Rectal smooth muscle tissue (tissue), 1 donor: ENCODE measurements around the gene PEX14.

Source experiments
- H3K27ac ChIP-seq: one replicate; pipeline ENCODE4 v1.7.0; 2013; ENCODE audit warnings: low read depth, low read length, inconsistent platforms
- H3K27me3 ChIP-seq: one replicate; pipeline ENCODE4 v1.7.0; 2013; ENCODE audit warnings: low read length; ENCODE audit not compliant: control insufficient read depth, insufficient read depth
- H3K36me3 ChIP-seq: one replicate; pipeline ENCODE4 v1.7.0; 2013; ENCODE audit warnings: low read length; ENCODE audit not compliant: control insufficient read depth, insufficient read depth
- H3K4me1 ChIP-seq: one replicate; pipeline ENCODE4 v1.7.0; 2013; ENCODE audit warnings: low read length; ENCODE audit not compliant: control insufficient read depth, insufficient read depth
- H3K4me3 ChIP-seq: one replicate; pipeline ENCODE4 v1.7.0; 2013; ENCODE audit warnings: low read length
- H3K9ac ChIP-seq: one replicate; pipeline ENCODE4 v1.7.0; 2013; ENCODE audit warnings: low read length

PEX14 gene

DNA sequence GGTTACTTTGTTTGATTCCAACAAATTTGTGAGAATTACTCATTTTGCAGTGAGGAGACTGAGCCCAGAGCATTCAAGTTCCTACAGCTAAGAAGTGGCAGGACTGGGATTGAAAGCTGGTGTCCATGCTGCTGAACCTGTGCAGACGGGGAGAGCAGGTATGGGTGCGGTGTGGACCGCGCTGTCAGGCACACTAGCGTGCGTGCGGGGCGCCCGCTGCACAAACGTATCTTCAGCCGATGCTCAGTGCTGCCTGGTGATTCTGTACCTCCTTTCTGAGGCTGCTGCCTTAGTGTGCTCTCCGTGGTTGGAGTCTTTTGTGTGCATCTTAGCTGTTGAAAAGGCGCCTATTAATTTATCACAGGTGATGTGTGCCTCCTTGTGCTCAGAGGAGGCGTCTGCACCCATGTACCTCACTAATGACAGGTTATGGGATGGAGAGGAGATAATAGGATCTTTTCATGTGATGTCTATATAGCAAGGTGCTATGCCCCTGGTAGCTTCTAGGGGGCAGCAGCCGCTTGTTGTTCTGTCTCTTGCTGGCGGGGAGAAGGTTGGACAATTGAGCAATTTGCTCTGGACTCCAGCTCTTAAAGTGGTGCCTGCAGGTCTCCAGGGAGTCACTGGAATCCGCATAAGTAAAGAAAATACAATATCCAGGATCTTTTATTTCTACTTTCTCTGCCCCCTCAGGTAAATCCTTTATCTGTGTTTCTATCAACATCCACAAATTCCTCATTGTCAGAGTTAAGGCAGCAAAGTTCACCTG lies 32.5 kb downstream of the PEX14 start:
- H3K36me3 ChIP-seq: no peaks in the 10 kb centered on the region
- H3K27me3 ChIP-seq: no peaks in the 10 kb centered on the region
- H3K4me1 ChIP-seq: peaks cover 6% of the 10 kb centered on the region
- H3K4me3 ChIP-seq: no peak overlapping the region
- H3K27ac ChIP-seq: no peak overlapping the region
- H3K9ac ChIP-seq: no peak overlapping the region

GRCh38 chr1:10508511-10508951 lies 33.8 kb downstream of the PEX14 start:
- Histone ChIP-seq H3K4me3 (no peak overlapping the region), H3K27me3 (no peaks in the 10 kb centered on the region), H3K9ac (no peak overlapping the region), H3K4me1 (peaks cover 9% of the 10 kb centered on the region), H3K27ac (no peak overlapping the region), H3K36me3 (no peaks in the 10 kb centered on the region)

DNA sequence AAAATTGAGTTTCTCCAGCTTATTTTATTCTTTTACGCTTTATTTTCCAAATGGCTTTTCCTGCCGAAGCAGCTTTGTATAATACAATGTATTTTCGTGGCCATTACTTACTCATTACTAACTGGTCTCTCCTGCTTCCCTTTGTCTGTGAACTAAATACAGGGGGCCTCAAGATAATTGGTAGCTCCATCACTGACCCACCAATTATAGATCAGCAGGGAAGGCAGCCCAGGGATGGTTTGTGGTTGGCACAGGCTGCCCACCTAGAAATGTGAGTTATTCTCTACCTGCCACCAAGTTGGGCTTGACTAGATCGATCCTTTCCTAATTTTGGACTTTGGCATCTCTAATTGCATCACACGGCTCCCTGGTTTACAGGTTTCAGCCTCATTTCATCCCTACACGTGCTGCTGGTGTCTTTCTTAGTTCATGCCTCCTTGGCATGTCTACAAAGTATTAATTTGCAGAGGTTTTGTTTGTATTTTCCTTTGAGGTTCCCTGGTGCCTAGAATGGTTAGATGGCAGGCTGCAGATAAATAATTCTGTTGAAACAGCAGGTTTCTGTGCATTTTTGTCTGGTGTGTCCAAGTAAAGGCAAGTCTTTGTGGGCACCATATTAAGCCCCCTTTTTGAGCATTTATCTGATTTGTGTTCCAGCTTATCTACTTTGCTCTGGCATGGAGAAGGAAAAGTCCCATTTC lies 35.2 kb downstream of the PEX14 start:
- H3K4me1 ChIP-seq: peaks cover 10% of the 10 kb centered on the region
- no peaks in the 10 kb centered on the region for H3K36me3 ChIP-seq
- H3K4me3 ChIP-seq: no peak overlapping the region
- no peak overlapping the region for H3K27ac ChIP-seq
- H3K27me3 ChIP-seq: no peaks in the 10 kb centered on the region
- H3K9ac ChIP-seq: no peak overlapping the region

DNA sequence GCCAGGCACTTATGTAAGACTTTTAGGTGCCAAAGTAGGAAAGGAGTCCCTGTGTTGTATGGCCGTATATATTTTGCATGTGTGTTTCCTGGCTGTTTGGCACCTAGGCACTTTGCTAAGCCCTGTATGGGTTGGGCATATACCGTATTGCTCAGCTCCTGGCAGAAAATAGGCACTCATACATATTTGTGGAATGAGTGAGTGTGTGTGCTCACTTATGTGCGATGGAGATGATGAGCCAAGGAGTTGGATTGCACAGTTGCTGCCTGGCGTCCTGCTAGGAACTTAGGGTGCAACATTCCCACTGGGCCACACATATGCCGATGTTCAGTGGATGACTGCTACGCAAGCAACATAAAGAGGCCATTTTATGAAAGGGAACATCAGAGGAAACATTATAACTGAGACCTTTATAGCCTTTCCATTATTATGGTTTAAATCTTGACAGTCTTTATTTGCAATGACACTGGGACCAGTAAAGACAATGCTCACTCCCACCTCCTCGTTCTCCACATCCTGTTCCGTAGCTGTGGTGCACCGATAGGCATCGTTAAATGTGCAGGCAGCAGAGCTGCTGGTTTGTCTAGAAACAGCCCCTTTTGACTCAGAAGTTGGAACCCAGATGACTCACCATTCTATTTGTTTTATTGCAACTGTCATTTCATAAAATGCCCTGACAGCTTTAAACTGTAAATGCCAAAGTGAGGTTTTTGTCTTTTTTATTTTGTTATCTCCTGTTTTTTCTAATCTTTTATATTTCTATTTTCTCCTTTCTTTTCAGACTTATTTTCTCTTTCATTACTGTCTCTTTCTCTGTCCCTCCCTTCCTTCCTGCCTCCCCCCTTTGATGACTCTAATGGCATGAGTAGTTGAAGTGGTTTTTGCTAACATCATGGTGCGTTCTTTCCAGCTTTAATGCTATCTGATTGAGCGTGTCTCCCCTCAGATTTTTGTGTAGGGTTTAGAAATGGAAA lies 36.1 kb downstream of the PEX14 start:
- Histone ChIP-seq H3K4me3 (peak overlapping the region; percentile 11), H3K27ac (no peak overlapping the region), H3K36me3 (no peaks in the 10 kb centered on the region), H3K9ac (no peak overlapping the region), H3K4me1 (peaks cover 10% of the 10 kb centered on the region), H3K27me3 (no peaks in the 10 kb centered on the region)

- H3K4me1 ChIP-seq: peaks cover 10% of the 10 kb centered on the region
These were observed 36.7 kb downstream of the PEX14 start for GRCh38 chr1:10511494-10511885.

DNA sequence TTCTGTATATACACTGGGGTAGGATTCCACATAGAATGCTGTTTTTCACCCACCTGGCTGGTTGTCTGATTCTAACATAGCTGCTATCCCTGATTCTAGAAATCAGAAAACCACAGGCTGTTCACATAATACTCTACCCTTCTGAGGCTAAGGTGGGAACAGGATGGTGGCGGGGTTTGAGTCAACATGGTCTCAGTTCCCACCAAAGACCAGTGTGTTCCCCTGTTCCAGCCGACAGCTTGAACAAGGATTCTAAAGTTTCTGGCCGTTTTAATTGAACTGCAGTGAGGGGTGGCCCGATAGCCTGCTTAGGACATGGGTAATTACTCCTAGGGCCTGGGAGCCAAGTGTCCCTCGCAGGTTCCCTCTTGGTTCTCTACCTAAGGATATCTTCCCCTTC lies 38.4 kb downstream of the PEX14 start:
- H3K27me3 ChIP-seq: no peaks in the 10 kb centered on the region
- peaks cover 10% of the 10 kb centered on the region for H3K4me1 ChIP-seq
- no peak overlapping the region for H3K4me3 ChIP-seq
- H3K27ac ChIP-seq: no peak overlapping the region
- H3K9ac ChIP-seq: no peak overlapping the region
- no peaks in the 10 kb centered on the region for H3K36me3 ChIP-seq

More at GRCh38 chr1:10511494-10511885, 36.7 kb downstream of the PEX14 start:
- no peak overlapping the region for H3K27ac ChIP-seq
- H3K36me3 ChIP-seq: no peaks in the 10 kb centered on the region
- no peaks in the 10 kb centered on the region for H3K27me3 ChIP-seq
- H3K9ac ChIP-seq: no peak overlapping the region
- H3K4me3 ChIP-seq: no peak overlapping the region

DNA sequence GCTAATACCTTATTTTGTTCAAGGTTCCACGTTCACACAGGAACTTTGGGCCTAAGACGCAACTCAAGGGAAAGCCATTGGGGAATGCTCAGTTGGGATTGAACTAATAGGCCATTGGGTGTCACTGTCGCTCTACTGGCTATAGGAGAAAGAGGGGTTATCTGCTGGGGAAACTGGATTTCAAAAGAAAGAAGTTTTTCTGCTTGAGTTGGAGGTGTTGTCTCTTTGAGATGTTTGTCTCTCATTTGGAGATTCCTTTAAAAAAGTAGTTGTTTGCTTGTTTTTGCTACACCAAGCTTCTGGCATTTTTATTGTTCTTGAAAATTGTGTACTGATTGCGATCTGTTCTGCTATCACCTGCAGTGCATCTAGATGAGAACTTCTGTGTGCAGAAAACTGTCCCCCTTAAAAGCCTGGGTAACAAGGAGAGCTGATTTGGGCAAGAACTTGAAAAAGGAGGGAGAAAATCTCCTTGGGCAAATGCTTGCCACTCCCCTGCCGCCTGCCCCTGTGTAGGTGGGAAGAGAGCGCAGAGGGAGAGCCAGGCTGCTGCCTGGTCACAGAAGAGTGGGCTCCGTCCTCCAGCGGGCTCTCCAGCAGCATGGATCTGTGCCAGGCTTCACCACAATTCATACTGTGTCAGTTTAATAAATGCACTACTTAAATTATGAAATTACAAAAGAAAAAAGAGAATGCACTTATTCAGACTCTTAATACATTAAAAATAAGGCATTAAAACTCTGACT lies 39.9 kb downstream of the PEX14 start:
- no peaks in the 10 kb centered on the region for H3K36me3 ChIP-seq

GRCh38 chr1:10515301-10515975 lies 40.7 kb downstream of the PEX14 start:
- Histone ChIP-seq H3K36me3 (no peaks in the 10 kb centered on the region), H3K4me3 (no peak overlapping the region), H3K27ac (no peak overlapping the region), H3K27me3 (no peaks in the 10 kb centered on the region), H3K4me1 (peaks cover 8% of the 10 kb centered on the region), H3K9ac (no peak overlapping the region)

More for the DNA sequence above, 39.9 kb downstream of the PEX14 start:
- Histone ChIP-seq H3K9ac (no peak overlapping the region), H3K27me3 (no peaks in the 10 kb centered on the region), H3K4me1 (peaks cover 10% of the 10 kb centered on the region), H3K4me3 (no peak overlapping the region), H3K27ac (no peak overlapping the region)

GRCh38 chr1:10515976-10516750 lies 41.4 kb downstream of the PEX14 start:
- Histone ChIP-seq H3K27ac (no peak overlapping the region), H3K4me3 (no peak overlapping the region), H3K9ac (no peak overlapping the region), H3K4me1 (peaks cover 4% of the 10 kb centered on the region), H3K27me3 (no peaks in the 10 kb centered on the region), H3K36me3 (no peaks in the 10 kb centered on the region)

GRCh38 chr1:10516925-10517676 lies 42.4 kb downstream of the PEX14 start:
- Histone ChIP-seq H3K4me3 (no peak overlapping the region), H3K27ac (no peak overlapping the region), H3K9ac (no peak overlapping the region), H3K27me3 (no peaks in the 10 kb centered on the region), H3K36me3 (no peaks in the 10 kb centered on the region), H3K4me1 (peaks cover 4% of the 10 kb centered on the region)
